HK-2 (cell line): Measurements from ENCODE around the gene GLT6D1.
"Not testable (repeated sequence)": the region's sequence is repeated elsewhere in the genome, so short reads cannot be mapped to it uniquely, and the experiment has no call there.

Experiments used
- DNase-seq: peaks from one replicate; pipeline ENCODE4 v3.0.0-alpha.2; 2018; ENCODE audit not compliant: unreplicated experiment

Gene GLT6D1

GRCh38 chr9:135664801-135665794 lies 25.8 kb upstream of the GLT6D1 start:
- DNase-seq: no peak

GRCh38 chr9:135664266-135664665 lies 24.9 kb upstream of the GLT6D1 start:
- no peak for DNase-seq

GRCh38 chr9:135663857-135664256 lies 24.5 kb upstream of the GLT6D1 start:
- no peak for DNase-seq

- no peak for DNase-seq
These were observed 24.1 kb upstream of the GLT6D1 start for GRCh38 chr9:135663451-135663770.

GRCh38 chr9:135662758-135663450 lies 23.6 kb upstream of the GLT6D1 start, which contains the start of gene LCN9:
Gene LCN9, plus strand, starts transcription at chr9:135663309. Its CDS starts 13 bp downstream, at chr9:135663322.
- DNase-seq: no peak

- DNase-seq: no peak
These were observed 22.6 kb upstream of the GLT6D1 start for GRCh38 chr9:135661816-135662560.

GRCh38 chr9:135660407-135660806 lies 21.1 kb upstream of the GLT6D1 start:
- no peak for DNase-seq

GRCh38 chr9:135659252-135659651 lies 19.9 kb upstream of the GLT6D1 start:
- no peak for DNase-seq

GRCh38 chr9:135657416-135657815 lies 18.1 kb upstream of the GLT6D1 start:
- DNase-seq: no peak

- DNase-seq: no peak
These were observed 16.0 kb upstream of the GLT6D1 start for GRCh38 chr9:135655317-135655716.

GRCh38 chr9:135650408-135650807 lies 11.1 kb upstream of the GLT6D1 start:
- no peak for DNase-seq

GRCh38 chr9:135649508-135649907 lies 10.2 kb upstream of the GLT6D1 start:
- no peak for DNase-seq

GRCh38 chr9:135648494-135649410 lies 9.4 kb upstream of the GLT6D1 start:
- DNase-seq: no peak

- no peak for DNase-seq
These were observed 8.5 kb upstream of the GLT6D1 start for GRCh38 chr9:135647884-135648283.

- no peak for DNase-seq
These were observed 5.4 kb upstream of the GLT6D1 start for GRCh38 chr9:135644631-135645218.

GRCh38 chr9:135641745-135642144 lies 2.4 kb upstream of the GLT6D1 start:
- no peak for DNase-seq

GRCh38 chr9:135641047-135641446 lies 1.7 kb upstream of the GLT6D1 start:
- DNase-seq: no peak

- not testable (repeated sequence) for DNase-seq
These were observed 2.3 kb downstream of the GLT6D1 start for GRCh38 chr9:135636930-135637530.

GRCh38 chr9:135632841-135633240 lies 6.5 kb downstream of the GLT6D1 start:
- DNase-seq: no peak

GRCh38 chr9:135624282-135624681 lies 15.1 kb downstream of the GLT6D1 start:
- no peak for DNase-seq
